Thoracic aorta (tissue), 2 donors: ENCODE results near the gene HDDC2. TPM values are rescaled to one million over a fixed set of nuclear protein-coding genes. Genes with fewer than 3 reads are reported as not detected.

Experiments
- ATAC-seq: fragments of 150-250 bp; one replicate; pipeline ENCODE4 v1.8.0; 2017; ENCODE audit warnings: low read depth; ENCODE audit not compliant: insufficient number of reproducible peaks, low FRiP score
- DNase-seq: peaks from one replicate; pipeline ENCODE4 v3.0.0-alpha.2; 2020; ENCODE audit warnings: low spot score
- H3K27ac ChIP-seq, 2 donors: fragments of 200-600 bp; sonication (generic); 1 replicate in 1 of 2; 2 replicates in 1 of 2; pipeline ENCODE4 v1.5.1; 2016; ENCODE audit warnings: mild to moderate bottlenecking in 2 of 2, moderate library complexity in 2 of 2
- H3K27me3 ChIP-seq: fragments of 200-600 bp; sonication (generic); replicated peaks from 2 replicates; pipeline ENCODE4 v1.6.0; 2016; ENCODE audit warnings: mild to moderate bottlenecking; ENCODE audit not compliant: insufficient read depth
- H3K36me3 ChIP-seq: fragments of 200-600 bp; sonication (generic); one replicate; pipeline ENCODE4 v1.5.1; 2016
- H3K4me1 ChIP-seq, 2 donors: fragments of 200-600 bp; sonication (generic); 1 replicate in 1 of 2; 2 replicates in 1 of 2; pipeline versions ENCODE4 v1.5.1 to v1.6.0; 2016; ENCODE audit warnings: low read depth in 2 of 2, mild to moderate bottlenecking in 1 of 2; ENCODE audit not compliant: control insufficient read depth in 1 of 2
- H3K4me3 ChIP-seq: fragments of 200-600 bp; sonication (generic); 2 replicates; pipeline ENCODE4 v1.5.1; 2016; ENCODE audit warnings: mild to moderate bottlenecking
- H3K9me3 ChIP-seq: fragments of 200-600 bp; sonication (generic); 2 replicates; pipeline ENCODE4 v1.5.1; 2016
- CTCF ChIP-seq: fragments of 200-600 bp; sonication (generic); IDR thresholded peaks from one replicate; pipeline ENCODE4 v1.5.1; 2019; ENCODE audit warnings: antibody characterized with exemption
- total RNA-seq, 2 donors: library from RNA; depleted of rRNA; stranded (reverse); fragments of >200 nt; gene quantifications; one replicate each; pipeline versions ENCODE4 v1.1.0 to v1.2.3, GENCODE V29; 2016

The HDDC2 gene
- total RNA-seq, 2 donors from 2014 or later, result 39.9 TPM

GRCh38 chr6:125314009-125314581 lies 12.3 kb upstream of the HDDC2 start:
- Histone ChIP-seq H3K4me3 (no peak overlapping the region), H3K9me3 (no peaks in the 10 kb centered on the region), H3K27me3 (no peaks in the 10 kb centered on the region), H3K4me1 (peaks cover 0 to 35% of the 10 kb centered on the region in 2 donors), H3K36me3 (no peaks in the 10 kb centered on the region), H3K27ac (peak overlapping the region; percentile 19 to 36)
- ATAC-seq (peak; percentile 38), DNase-seq (peak; percentile 19)
- TF ChIP-seq CTCF, result peak; percentile 86

- Histone ChIP-seq H3K4me3 (no peak overlapping the region), H3K9me3 (no peaks in the 10 kb centered on the region), H3K27ac (no peak overlapping the region), H3K36me3 (no peaks in the 10 kb centered on the region), H3K4me1 (peaks cover 0 to 35% of the 10 kb centered on the region in 2 donors), H3K27me3 (no peaks in the 10 kb centered on the region)
- DNase-seq (no peak), ATAC-seq (no peak)
- no peak for TF ChIP-seq CTCF
Measured at GRCh38 chr6:125312950-125313349, 11.2 kb upstream of the HDDC2 start.

- Histone ChIP-seq H3K27me3 (no peaks in the 10 kb centered on the region), H3K27ac (no peak overlapping the region), H3K36me3 (no peaks in the 10 kb centered on the region), H3K4me3 (no peak overlapping the region), H3K4me1 (peaks cover 0 to 35% of the 10 kb centered on the region in 2 donors), H3K9me3 (no peaks in the 10 kb centered on the region)
- no peak for DNase-seq
- TF ChIP-seq CTCF, result no peak
- no peak for ATAC-seq
Measured at GRCh38 chr6:125312478-125312877, 10.7 kb upstream of the HDDC2 start.

- peaks cover 0 to 28% of the 10 kb centered on the region in 2 donors for H3K4me1 ChIP-seq
- DNase-seq, result no peak
- peak overlapping the region in 1 of 2 donors; percentile 3 for H3K27ac ChIP-seq
- no peaks in the 10 kb centered on the region for H3K27me3 ChIP-seq
- H3K4me3 ChIP-seq, result no peak overlapping the region
- H3K9me3 ChIP-seq, result no peaks in the 10 kb centered on the region
- peak; percentile 85 for TF ChIP-seq CTCF
- H3K36me3 ChIP-seq, result no peaks in the 10 kb centered on the region
- ATAC-seq, result peak; percentile 47
Measured at GRCh38 chr6:125310994-125311649, 9.4 kb upstream of the HDDC2 start.

GRCh38 chr6:125307964-125308615 lies 6.3 kb upstream of the HDDC2 start:
- no peak for ATAC-seq
- TF ChIP-seq CTCF, result no peak

More at GRCh38 chr6:125307964-125308615, 6.3 kb upstream of the HDDC2 start:
- no peak for DNase-seq
- no peaks in the 10 kb centered on the region for H3K27me3 ChIP-seq
- H3K4me3 ChIP-seq, result no peak overlapping the region
- H3K36me3 ChIP-seq, result no peaks in the 10 kb centered on the region
- no peaks in the 10 kb centered on the region for H3K9me3 ChIP-seq
- H3K27ac ChIP-seq, result no peak overlapping the region
- peaks cover 0 to 5% of the 10 kb centered on the region in 2 donors for H3K4me1 ChIP-seq
